ENCODE measurements around the gene MIF.
"Not testable (repeated sequence)": the region's sequence is repeated elsewhere in the genome, so short reads cannot be mapped to it uniquely, and the experiment has no call there.

Gene MIF

DNA sequence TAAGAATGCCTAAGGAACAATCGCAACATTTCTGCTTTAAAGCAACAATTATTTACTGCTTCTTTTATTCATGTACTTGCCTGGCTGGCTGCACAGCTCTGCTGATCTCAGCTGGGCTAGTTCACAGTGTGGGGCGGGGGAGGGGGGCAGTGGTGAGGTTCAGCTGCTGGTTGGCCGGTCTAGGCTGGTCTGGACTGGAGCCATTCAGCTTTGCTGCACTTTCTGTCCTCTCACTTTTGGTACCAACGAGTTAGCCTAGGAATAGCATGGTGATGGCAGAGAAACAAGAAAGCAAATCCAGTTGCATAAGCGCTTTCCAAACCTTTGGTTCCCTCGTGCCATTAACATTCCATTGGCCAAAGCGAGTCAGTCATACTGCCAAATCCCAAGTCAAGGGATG lies 16.0 kb upstream of the MIF start:
- DNase-seq = no peak

GRCh38 chr22:23882370-23882769 lies 11.8 kb upstream of the MIF start:
- no peak for DNase-seq

- no peak for DNase-seq
Observed at GRCh38 chr22:23883658-23884057, 10.5 kb upstream of the MIF start.

- DNase-seq = no peak
Observed at GRCh38 chr22:23884140-23884539, 10.0 kb upstream of the MIF start.

- DNase-seq = no peak
Observed at GRCh38 chr22:23888615-23889401, 5.4 kb upstream of the MIF start.

GRCh38 chr22:23889620-23890019 lies 4.6 kb upstream of the MIF start:
- no peak for DNase-seq

GRCh38 chr22:23891726-23892125 lies 2.5 kb upstream of the MIF start:
- no peak for DNase-seq

DNA sequence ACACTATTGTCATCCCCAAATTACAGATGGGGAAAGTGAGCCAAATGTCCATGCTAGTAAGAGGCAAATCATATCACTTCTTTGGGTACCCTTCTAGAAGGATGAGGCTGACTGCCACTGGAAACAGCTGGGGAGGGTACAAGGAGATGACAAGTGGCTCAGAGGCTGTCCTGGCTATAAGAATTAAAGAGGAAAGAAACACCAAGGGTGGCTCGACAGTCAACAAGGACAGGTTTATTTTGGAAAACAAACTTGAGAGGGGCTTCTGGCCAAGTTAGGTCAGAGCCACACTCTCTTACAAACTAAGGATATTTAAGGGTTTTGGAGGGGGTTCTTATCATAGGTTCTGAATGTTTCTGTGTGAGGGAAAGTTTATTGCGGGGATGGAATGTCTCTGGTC lies 2.1 kb upstream of the MIF start:
- no peak for DNase-seq

GRCh38 chr22:23892706-23893105 lies 1.5 kb upstream of the MIF start:
- DNase-seq = no peak

GRCh38 chr22:23893121-23893944 lies 850 bp upstream of the MIF start:
- DNase-seq = no peak

- no peak for DNase-seq
Observed at GRCh38 chr22:23894710-23895598, 771 bp downstream of the MIF start.

- DNase-seq = no peak
Observed at GRCh38 chr22:23895599-23896144, 1.5 kb downstream of the MIF start.

- no peak for DNase-seq
Observed at GRCh38 chr22:23896166-23896522, 2.0 kb downstream of the MIF start.

DNA sequence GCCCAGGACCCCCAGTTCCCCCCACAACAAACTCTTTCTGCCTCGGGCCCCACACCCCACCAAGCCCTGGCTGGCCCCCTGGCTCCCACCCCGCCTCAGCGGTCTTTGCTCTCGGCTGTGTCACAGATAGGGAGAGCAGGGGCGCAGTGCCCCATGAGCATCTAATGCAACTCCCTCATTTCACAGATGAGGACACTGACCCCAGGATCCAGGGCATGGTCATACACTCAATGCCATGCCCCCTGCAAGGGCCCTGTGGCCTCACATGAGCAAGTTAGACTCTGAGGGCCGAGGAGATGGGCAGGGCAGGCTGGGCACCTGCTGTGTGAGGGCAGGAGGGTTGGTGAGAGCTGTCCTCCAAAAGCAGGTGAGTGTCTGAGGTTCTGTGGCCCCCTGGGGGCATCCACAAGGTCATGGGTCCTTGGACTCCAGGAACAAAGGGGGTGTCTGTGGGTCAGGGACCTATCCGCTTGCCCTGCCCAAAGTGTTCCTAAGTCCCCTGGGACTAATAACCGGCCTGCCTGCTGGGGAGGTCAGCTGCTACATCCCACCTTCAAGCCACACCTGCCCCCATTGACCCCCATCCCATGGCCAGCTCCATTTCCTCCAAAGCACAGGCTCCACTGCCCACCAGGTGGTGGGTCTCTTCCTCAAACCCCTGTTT lies 2.5 kb downstream of the MIF start:
- no peak for DNase-seq

GRCh38 chr22:23897320-23897719 lies 3.1 kb downstream of the MIF start:
- DNase-seq = no peak

- no peak for DNase-seq
Observed at GRCh38 chr22:23898006-23898974, 4.1 kb downstream of the MIF start.

DNA sequence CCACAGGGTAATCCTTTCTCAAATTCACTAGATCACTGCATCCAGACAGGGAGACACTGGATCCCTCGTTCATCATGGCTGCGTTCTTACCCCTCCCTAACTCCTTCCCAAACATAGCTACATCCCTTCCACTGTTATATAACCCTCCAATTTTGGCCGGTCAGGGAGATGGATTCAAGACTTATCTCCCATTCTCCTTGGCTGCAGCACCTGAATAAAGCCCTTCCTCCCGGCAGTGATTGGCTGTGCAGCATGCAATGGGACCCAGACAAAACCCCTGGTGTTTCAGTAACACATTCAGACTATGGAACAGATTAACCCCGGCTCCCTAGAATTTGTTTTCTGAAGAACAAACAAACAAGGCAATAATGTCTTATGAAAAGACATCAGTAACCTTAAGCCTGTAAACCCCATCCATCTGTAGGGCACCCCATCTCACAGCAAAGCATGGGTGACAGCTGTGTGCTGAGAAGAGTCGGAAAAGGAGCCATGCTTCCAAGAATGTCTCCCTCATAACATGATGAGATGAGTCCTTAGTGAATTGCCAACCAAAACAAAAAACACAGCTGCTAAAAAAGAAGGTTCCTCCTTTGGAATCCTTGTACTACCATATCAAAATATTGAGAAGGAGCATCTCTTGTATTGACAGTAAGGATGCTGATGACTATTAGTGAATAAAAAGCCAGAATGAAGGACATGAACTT lies 5.0 kb downstream of the MIF start:
- DNase-seq = no peak

DNA sequence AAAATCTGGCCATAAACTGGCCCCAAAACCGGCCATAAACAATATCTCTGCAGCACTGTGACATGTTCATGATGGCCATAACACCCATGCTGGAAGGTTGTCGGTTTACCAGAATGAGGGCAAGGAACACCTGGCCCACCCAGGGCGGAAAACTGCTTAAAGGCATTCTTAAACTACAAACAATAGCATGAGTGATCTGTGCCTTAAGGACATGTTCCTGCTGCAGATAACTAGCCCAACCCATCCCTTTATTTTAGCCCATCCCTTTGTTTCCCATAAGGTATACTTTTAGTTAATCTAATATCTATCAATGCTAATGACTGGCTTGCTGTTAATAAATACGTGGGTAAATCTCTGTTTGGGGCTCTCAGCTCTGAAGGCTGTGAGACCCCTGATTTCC lies 6.0 kb downstream of the MIF start:
- not testable (repeated sequence) for DNase-seq

DNA sequence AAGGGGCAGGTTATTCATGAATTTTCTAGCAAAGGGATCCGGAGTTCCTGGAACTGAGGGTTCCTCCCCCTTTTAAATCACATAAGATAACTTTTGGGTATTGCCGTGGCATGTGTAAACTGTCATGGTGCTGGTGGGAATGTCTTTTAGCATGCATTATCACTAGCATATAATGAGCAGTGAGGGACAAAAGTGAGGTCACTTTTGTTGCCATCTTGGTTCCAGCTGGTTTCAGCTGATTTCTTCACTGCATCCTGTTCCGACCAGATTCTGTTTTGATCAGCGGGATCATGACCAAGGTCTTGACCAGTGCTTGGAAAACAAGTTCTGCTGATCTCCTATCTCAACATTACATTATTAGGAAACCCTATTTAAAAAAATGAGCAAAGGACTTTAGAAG lies 7.4 kb downstream of the MIF start:
- DNase-seq = no peak

DNA sequence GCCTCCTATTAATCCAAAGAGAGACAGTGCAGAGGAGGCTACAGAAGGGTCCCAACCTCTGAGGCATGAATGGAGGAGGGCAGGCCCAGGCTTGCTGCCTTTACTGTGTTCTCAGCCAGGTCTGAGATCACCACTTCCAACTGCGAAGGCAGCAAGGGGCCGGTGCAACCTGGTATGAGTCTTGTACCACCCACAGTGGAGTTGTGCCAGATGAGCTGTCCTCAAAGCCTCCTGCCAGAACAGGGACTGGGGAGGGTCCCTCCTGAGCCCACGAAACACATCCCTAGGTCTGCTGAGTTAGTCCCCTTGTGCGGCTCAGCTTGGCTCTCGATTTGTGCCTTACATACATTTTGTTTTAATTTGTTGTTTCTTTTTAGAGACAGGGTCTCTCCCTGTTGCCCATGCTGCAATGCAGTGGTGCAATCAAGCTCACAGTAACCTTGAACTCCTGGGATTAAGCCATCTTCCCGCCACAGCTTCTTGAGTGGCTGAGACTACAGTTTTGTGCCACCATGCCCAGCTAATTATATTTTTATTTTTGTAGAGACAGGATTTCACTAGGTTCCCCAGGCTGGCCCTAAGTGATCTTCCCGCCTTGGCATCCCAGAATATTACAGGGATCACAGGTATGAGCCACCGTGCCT lies 9.3 kb downstream of the MIF start:
- no peak for DNase-seq

Data from NCI-H1417 treated with DMSO at 0.1 percent for 48 hours (cell line).